Femur (tissue), 1 donor: Measurements from ENCODE around the gene WDR5.
A peak's percentile ranks its signal among the peaks of the same experiment; 100 is the strongest.

Experiments used
- DNase-seq: peaks from one replicate; pipeline ENCODE4 v3.0.0-alpha.2; 2017

The WDR5 gene

DNA sequence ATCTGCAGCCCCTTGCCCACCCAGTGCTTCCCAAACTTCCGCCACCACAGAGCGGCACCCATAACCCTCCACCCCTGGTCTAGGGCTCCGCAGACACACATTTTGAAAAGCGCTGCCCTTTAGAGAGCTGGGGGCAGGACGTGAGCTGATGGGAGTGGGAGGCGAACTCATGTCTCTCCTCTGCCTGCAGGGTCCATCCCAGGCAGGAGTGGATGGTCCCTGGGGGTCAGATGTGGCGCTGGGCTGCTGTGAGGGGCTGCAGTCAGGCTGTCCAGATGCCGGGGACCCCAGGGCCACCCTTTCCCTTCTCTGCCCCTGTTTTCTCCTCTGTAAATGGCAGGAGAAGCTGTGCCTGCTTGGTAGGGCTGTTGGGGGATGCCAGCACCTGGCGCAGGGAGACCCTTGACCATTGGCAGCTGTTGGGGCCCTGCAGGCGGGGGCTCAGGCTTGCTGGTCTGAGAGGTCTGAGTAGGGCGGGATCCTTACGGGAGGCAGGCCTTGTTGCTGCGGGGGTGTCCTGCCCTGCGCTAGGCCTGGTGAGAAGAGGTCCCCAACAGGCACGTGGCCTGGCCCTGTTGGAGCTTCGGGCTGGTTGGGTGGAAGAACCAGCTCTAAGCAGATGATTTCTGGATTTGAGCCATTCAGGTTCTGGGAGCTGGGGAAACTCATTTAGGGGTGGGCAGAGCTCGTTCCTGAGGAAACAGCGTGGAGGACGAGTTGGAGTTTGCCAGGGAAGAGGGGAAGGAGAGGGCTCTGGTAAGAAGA lies 38.8 kb downstream of the WDR5 start:
- no peak for DNase-seq

DNA sequence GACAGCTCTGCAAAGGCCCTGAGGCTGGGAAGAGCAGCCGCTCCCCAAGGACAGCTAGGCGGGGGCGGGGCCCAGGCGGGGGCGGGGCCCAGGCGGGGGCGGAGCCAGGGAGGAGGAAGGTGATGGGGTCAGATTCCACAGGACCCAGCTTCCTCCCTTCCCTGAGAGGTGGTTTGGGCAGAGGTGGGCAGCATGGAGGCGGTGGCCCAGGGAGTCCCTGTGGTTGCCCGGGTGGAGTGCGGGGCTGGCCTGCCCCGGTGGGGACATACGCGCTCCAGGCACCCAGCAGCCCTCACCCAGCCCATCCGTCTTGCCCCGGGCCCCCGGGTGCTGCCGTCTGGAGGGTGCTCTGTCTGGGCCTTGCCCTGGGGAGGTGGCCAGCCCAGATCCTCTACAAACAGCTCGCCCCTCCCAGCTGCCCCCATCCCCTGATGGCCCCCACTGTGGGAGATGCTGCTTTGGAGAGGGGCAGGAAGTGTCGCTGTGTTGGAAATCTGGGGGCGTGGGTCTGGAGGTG lies 39.5 kb downstream of the WDR5 start:
- DNase-seq, result no peak

DNA sequence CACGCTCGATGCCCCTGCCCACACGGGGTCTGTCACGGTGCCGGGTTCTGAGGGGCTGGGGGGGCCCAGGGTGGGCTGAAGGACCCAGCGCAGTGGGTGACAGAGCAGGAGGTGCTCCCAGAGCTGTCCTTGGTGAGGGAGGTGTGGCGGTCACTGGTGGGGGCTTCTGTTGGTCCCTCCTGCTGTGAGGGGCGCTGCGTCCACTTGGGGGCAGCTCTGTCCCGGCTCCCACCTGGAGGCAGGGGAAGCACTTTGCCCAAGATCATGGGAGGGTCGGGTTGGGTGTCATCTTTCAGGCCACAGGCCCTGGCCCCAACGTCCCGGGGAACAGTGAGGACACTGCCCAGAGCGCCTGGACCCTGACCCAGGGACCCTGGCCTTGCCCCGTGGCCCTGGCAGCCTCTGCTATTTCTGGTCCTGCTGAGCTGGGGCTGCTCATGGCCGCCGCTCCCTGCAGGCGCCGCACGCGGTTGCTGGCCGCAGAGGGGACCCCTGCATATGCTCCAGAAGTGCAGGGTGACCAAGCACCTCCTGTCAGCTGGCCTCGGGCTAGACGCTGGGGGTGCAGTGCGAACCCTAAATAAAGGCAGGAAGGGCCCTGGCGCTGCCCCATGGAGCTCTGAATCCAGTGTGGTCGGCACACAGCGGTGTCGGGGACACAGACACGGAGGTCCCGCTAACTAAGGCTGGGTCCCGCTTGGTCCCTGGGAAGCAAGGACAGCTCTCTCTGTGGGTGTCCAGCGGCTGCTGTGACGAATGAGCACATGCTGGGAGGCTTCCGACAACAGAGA lies 40.1 kb downstream of the WDR5 start:
- DNase-seq, result no peak

DNA sequence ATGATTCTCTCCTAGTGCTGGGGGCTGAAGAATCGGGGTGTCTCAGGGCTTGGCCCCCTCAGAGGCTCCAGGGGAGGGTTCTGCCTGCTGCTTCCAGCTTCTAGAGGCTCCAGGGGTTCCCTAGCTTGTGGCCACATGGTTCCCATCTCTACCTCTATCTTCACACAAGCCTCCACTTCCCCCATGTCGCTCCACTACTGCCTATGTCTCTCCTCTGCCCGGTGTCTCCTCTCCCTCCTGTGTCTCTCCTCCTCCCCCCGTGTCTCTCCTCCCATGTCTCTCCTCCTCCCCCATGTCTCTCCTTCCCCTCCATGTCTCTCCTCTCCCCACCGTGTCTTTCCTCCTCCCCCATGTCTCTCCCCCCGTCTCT lies 40.7 kb downstream of the WDR5 start:
- DNase-seq, result no peak

- DNase-seq, result no peak
Observed at GRCh38 chr9:134177186-134177585, 41.3 kb downstream of the WDR5 start.

DNA sequence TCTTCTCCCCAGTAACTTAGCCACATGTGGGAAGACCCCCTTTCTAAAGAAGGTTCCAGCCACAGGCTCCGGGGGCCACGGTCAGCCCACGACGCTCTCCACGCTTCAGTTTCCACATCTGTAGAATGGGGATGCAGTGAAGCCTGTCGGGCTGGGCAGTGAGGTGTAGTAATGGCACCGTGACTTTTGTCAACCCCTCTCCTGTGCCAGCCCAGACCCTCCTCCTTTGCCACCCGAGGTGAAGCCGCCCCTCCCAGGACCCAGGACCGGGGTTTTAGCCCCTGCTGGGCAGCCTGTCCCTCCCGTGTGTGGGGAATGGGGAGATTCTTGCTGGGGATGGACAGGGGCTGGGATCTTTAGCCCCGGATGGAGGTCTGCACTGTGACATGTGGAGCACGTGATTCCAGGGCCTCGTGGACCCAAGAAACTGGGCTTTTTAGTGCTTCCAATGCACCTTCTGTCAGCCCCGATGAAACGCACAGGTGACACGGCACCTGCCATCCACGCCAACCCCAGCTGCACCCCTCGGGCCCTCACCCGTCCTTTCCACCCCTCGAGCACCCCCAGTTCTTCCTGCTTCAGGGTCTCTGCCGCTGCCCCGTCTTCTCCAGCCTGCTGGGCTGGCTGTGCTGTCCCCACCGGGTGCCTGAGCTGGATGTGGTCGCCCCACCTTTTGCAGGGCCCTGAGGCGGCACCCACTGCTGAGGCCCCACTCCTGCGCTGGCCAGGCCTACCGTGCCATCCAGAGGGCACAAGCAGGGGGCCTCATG lies 41.9 kb downstream of the WDR5 start:
- DNase-seq, result peak; percentile 18

GRCh38 chr9:134178394-134178767 lies 42.5 kb downstream of the WDR5 start:
- no peak for DNase-seq

DNA sequence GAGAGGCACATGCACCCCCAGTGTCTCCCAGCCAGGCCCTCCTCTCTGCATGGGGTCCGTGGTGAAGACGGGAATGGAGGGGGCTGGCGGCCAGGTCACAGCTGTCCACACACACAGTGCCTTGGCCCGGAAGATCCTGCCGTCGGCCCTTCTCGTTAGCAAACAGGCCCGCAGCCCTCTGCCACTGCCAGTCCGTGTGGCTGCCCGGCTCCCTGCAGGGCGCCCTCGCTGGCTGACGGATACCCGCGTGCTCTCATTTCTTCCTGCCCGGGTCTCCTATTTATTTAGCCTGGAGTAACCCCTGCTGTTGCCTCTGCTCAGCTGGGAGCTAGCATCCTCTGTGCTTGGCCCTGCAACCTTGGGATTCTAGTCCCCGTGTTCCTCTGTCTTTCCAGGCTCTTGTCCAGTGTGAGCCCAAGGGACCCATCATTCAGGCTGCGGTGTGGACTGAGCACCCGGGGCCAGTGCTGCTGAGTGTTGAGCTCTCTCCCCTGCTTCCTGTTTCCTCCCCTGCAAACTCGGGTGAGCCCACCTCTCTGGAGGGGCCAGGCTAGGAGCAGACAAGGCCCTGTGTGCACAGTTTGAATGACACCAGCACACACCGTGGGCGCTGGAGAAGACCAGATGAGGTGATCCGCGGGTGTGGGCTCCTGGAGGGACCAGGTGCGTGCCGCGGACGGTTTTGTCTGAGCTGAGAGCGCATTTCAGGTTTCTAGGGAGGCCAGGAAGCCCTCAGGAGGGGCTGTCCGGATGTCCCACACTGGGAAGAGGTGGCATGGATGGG lies 43.1 kb downstream of the WDR5 start:
- peak; percentile 79 for DNase-seq

- DNase-seq, result no peak
Observed at GRCh38 chr9:134179595-134179917, 43.7 kb downstream of the WDR5 start.

- peak; percentile 22 for DNase-seq
Observed at GRCh38 chr9:134179918-134180785, 44.3 kb downstream of the WDR5 start.

DNA sequence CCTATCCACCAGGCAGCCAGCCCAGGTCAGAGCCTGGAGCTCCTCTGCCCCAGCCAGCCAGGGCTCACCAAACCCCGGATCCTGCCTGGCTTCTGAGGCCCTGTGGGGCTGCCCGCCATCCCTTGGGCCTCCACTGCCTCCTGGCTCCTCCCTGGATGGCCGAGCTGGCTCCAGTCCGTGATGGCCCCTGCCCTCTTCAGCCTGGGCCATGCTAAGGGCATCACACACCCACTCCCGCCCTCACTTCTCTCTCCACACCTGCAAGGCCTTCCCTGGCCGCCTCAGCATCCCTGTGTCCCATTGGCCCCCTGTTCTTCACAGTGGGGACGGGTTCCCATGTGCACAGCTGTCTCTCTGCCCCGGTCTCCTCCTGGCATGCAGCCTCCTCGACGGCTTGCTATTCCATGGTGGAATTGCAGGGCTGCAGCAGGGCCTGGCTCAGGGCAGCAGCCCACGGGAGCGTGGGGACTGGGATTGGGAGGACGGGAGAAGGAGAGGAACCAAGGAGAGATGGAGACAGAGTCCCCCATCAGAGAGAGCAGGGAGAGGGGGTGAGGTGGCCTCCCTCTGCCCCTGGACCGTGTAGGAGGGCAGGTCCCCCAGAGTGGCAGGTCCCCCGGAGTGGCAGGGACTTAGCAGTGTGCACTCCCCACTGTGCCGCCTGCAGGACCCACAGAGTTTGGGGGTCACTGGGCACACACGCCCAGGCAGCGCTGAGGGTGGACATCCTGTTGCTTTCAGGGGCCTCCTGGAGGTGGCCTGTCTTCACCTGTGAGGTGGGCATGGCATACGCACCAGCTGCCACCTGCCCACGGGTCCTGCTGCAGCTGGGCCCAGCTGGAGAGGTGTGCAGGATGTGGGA lies 45.1 kb downstream of the WDR5 start:
- DNase-seq, result no peak

- no peak for DNase-seq
Observed at GRCh38 chr9:134181648-134182034, 45.8 kb downstream of the WDR5 start.

- DNase-seq, result peak; percentile 30
Observed at GRCh38 chr9:134182554-134183085, 46.7 kb downstream of the WDR5 start.

GRCh38 chr9:134185536-134186011 lies 49.7 kb downstream of the WDR5 start:
- peak; percentile 22 for DNase-seq

DNA sequence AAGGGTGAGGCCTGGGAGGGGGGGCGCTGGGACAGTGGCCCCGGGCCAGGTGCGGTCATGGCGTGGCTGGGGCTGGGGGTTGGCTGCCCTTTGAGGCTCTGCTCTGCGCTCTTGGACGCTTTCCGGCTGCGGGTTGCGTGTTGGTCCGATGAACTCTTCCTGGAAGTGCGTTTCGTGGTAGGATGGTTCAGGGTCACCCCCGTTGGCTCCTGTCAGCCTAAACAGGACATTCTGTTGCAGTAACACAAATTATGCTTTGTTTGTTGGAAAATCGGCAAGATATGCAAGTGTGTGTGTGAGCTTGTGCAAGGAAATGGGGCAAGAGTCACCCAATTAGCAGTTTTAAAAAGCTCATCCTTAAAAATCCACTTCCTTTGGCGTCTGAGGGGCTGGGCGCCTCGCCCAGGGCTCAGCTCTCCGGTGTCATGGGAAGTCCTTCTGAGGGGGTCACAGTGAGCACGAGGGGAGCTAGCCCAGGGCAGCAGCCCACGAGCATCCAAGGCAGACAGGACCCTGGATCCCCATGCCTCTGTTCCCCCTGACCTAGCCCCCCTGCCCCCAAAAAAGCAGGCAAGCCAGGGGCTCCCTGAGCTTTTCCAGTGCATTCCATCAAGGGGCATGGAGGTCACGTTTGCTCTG lies 50.7 kb downstream of the WDR5 start:
- DNase-seq, result peak; percentile 36

DNA sequence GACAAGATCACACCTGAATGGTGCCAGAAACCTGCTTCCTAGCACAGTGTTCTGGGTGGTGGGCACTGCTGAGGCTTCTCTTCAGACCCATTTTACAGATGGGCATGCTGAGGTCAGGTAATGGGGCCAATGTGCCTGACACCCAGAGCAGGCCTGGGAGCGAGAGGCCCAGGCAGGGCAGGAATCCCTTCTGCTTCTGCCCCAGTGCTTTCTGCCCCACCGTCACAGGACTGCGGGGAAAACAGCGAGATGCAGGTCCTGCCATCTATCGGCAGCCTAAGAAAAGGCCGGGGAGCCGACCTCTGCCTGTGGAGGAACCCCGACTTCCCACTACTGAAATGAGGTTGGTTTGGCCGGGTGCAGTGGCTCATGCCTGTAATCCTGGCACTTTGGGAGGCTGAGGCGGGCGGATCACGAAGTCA lies 51.2 kb downstream of the WDR5 start:
- DNase-seq, result peak; percentile 25

DNA sequence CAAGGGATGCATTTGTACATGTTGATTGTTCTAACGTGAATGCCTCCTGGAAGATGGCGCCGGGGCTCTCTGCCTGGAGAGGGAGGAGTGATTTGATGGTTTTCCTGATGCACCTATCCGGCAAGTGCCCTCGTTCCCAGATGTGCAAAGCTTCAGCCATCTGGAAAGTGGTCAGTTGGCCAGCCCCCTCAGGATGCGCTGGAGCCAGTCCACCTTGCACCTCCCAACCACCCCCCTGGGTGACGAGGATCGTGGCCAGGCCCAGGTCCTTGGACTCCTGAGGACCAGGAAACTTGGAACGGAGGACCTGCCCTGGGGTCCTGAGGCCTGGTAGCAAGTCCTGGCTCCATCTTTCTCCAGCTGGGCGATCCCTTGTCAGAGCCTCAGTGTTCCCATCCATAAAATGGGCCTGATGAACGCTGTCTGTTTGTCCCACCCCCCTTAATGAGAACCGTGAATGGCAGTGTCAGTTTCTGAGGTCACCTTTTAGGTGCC lies 52.1 kb downstream of the WDR5 start:
- peak; percentile 30 for DNase-seq

- peak; percentile 81 for DNase-seq
Observed at GRCh38 chr9:134188386-134189144, 52.7 kb downstream of the WDR5 start.

DNA sequence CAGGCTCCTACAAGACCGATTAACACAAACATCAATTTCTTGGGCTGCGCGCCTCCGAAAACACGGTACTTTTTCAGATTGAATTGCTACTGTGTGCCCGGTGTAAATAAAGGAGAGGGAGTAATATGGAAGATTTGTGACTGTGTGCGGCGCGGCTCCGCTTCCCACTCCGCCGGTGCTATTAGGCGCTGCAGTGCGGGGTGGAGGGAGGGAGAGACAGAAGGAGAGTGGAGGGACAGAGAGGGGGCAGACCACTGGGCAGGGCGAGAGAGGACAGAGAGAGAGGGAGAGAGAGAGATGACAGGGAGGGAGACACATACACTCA lies 53.2 kb downstream of the WDR5 start:
- DNase-seq, result peak; percentile 44
